HG03460 (cell line): ENCODE results near the gene AFG1L.
A peak's percentile ranks its signal among the peaks of the same experiment; 100 is the strongest.
"Not testable (repeated sequence)": the region's sequence is repeated elsewhere in the genome, so short reads cannot be mapped to it uniquely, and the experiment has no call there.

Experiments
- ATAC-seq: cut with Tn5 transposase; IDR thresholded peaks from one replicate; pipeline ENCODE4 v1.9.1; 2021; ENCODE audit not compliant: unreplicated experiment

The AFG1L gene

GRCh38 chr6:108294727-108295625 lies at the start of gene AFG1L:
Gene AFG1L (plus strand): TSS chr6:108295054. CDS start chr6:108295080, 26 bp downstream.
- ATAC-seq = peak; percentile 93

GRCh38 chr6:108245095-108245494 lies 49.8 kb upstream of the AFG1L start:
- ATAC-seq = not testable (repeated sequence)

GRCh38 chr6:108247965-108248536 lies 46.8 kb upstream of the AFG1L start:
- no peak for ATAC-seq

GRCh38 chr6:108250240-108250866 lies 44.5 kb upstream of the AFG1L start:
- no peak for ATAC-seq

- ATAC-seq = no peak
Observed at GRCh38 chr6:108251252-108251651, 43.6 kb upstream of the AFG1L start.

GRCh38 chr6:108252055-108252454 lies 42.8 kb upstream of the AFG1L start:
- no peak for ATAC-seq

GRCh38 chr6:108253241-108253640 lies 41.6 kb upstream of the AFG1L start:
- ATAC-seq = no peak

- ATAC-seq = no peak
Observed at GRCh38 chr6:108254433-108255410, 40.1 kb upstream of the AFG1L start.

- no peak for ATAC-seq
Observed at GRCh38 chr6:108260126-108260808, 34.6 kb upstream of the AFG1L start.

- ATAC-seq = peak; percentile 84
Observed at GRCh38 chr6:108260809-108261569, 33.9 kb upstream of the AFG1L start, which contains the start of gene SNX3. Gene SNX3 (minus strand): TSS chr6:108261040. CDS start chr6:108260921, 119 bp downstream.

- ATAC-seq = no peak
Observed at GRCh38 chr6:108263371-108263770, 31.5 kb upstream of the AFG1L start.

- ATAC-seq = no peak
Observed at GRCh38 chr6:108268845-108269244, 26.0 kb upstream of the AFG1L start.

- not testable (repeated sequence) for ATAC-seq
Observed at GRCh38 chr6:108269955-108270354, 24.9 kb upstream of the AFG1L start.

- no peak for ATAC-seq
Observed at GRCh38 chr6:108274546-108274945, 20.3 kb upstream of the AFG1L start.

- ATAC-seq = no peak
Observed at GRCh38 chr6:108275976-108276375, 18.9 kb upstream of the AFG1L start.

- ATAC-seq = no peak
Observed at GRCh38 chr6:108277295-108277694, 17.6 kb upstream of the AFG1L start.

GRCh38 chr6:108277831-108278230 lies 17.0 kb upstream of the AFG1L start:
- ATAC-seq = no peak

- no peak for ATAC-seq
Observed at GRCh38 chr6:108285381-108285780, 9.5 kb upstream of the AFG1L start.

GRCh38 chr6:108286366-108286765 lies 8.5 kb upstream of the AFG1L start:
- ATAC-seq = no peak
